Caki2 (cell line): Measurements from ENCODE around the gene PLTP. TPM values are rescaled to one million over a fixed set of nuclear protein-coding genes. Genes with fewer than 3 reads are reported as not detected.
A peak's percentile ranks its signal among the peaks of the same experiment; 100 is the strongest.
"Not testable (repeated sequence)": the region's sequence is repeated elsewhere in the genome, so short reads cannot be mapped to it uniquely, and the experiment has no call there.

Source experiments
- DNase-seq: peaks from one replicate; pipeline ENCODE4 v3.0.0-alpha.2; 2015; ENCODE audit warnings: low read depth
- in situ Hi-C: cut with HindIII; loops from 2 replicates; pipeline ENCODE4 v1.10.0; 2016; ENCODE audit warnings: low sequenced_read_pairs, low pct_unique_long_range_greater_than_20kb, mixed read lengths
- total RNA-seq: library from RNA; depleted of rRNA; stranded (reverse); fragments of >200 nt; shearing (Covaris generic); gene quantifications from 2 replicates; pipeline ENCODE4 v1.2.3, GENCODE V29; 2014; ENCODE audit warnings: low replicate concordance

PLTP gene
- total RNA-seq, 1 experiment from 2014 or later = 9.1 TPM

- no peak for DNase-seq
- in situ Hi-C loops = no loop called here
These were observed 33.8 kb upstream of the PLTP start for GRCh38 chr20:45945678-45946148.

DNA sequence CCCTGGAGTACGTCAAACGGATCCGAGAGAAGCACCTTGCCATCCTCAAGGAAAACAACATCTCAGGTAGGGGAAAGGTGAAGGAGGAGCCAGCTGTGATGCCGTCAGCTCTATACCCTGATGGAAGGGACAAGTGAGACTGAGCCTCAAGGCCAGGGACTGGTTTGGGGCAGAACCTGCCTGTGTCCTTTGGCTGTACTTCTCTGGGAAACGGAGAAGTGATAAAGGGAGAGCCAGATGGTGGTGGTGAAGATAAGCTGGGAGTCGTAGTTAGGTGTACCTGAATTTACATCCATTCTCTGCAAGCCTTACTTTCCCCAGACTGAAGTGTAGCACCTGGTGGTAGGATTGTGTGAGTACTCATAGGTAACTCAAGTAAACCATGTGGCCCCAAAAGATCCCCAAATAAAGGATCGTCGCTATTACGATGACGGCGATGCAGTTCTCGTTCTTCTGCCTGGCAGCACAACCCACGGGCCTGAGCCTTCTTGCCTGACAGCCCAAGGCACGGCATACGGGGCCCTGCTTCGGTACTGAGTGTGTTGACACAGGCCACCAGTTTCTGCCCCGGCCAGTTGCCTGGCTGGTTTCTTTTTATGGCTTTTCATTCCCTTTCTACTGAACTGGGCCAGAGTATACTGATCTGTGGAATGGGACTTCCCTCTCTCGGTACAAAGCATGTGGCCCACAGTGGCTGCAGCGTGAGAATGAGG is 33.2 kb upstream of the PLTP start:
- in situ Hi-C loops = no loop called here
- no peak for DNase-seq

- in situ Hi-C loops = no loop called here
- DNase-seq = peak; percentile 69
These were observed 32.4 kb upstream of the PLTP start for GRCh38 chr20:45944151-45944964.

DNA sequence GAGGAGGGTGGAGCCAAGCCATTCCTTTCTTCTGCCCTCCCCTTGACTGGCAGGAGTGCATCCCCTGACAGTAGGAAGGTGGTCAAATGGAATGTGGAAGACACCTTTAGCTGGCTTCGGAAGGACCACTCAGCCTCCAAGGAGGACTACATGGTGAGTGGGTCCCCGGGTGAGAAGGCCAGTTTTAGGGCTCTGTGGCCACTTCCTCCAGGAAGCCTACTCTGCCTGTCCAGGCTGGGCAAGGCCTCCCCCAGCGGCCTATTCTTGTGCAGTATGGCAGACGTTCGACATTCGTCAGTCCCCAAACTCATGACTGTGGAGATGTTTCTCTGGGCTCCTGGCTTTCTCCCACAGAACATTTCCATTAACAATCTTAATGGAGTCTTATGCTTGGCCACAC is 31.7 kb upstream of the PLTP start:
- no peak for DNase-seq
- in situ Hi-C loops = no loop called here

DNA sequence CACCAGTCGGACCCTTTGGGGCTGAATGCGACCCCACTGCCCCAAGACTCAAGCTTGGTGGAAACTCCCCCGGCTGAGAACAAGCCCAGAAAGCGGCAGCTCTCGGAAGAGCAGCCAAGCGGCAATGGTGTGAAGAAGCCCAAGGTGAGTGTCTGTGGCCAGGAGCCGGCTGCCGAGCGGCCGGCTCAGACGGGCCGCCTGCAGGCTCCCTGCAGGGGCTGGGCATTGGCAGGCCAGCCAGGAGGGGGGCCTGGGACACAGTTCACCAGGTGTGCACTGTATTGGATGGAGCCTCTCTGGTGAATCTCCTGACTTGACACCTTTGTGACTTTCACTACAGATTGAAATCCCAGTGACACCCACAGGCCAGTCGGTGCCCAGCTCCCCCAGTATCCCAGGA is 28.5 kb upstream of the PLTP start:
- in situ Hi-C loops = no loop called here

DNA sequence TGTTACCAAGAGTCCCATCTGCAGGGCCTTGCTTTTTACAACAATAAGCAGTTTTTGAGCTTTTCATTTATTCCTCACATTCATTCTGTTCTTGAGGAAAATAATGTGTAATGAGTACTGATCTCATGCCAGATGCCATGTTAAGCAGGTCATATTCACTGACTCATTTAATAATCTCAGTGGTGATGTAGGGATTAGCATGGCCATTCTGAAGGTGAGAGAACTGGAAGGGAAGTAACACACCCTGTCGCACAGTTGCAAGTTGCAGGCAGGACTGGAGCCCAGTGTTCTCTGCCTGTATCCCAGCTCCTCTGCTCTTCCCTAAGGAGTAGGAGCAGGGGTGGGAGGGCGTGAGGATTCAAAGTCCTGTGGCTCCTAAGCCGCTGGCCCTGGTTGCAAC is 28.1 kb upstream of the PLTP start:
- no peak for DNase-seq
- in situ Hi-C loops = no loop called here

More for the DNA sequence above, 28.5 kb upstream of the PLTP start:
- DNase-seq = no peak

- no peak for DNase-seq
- in situ Hi-C loops = no loop called here
These were observed 26.9 kb upstream of the PLTP start for GRCh38 chr20:45938727-45939438.

GRCh38 chr20:45937765-45938164 is 25.8 kb upstream of the PLTP start:
- in situ Hi-C loops = no loop called here
- DNase-seq = no peak

- no peak for DNase-seq
- in situ Hi-C loops = no loop called here
These were observed 23.6 kb upstream of the PLTP start for GRCh38 chr20:45935416-45936046.

DNA sequence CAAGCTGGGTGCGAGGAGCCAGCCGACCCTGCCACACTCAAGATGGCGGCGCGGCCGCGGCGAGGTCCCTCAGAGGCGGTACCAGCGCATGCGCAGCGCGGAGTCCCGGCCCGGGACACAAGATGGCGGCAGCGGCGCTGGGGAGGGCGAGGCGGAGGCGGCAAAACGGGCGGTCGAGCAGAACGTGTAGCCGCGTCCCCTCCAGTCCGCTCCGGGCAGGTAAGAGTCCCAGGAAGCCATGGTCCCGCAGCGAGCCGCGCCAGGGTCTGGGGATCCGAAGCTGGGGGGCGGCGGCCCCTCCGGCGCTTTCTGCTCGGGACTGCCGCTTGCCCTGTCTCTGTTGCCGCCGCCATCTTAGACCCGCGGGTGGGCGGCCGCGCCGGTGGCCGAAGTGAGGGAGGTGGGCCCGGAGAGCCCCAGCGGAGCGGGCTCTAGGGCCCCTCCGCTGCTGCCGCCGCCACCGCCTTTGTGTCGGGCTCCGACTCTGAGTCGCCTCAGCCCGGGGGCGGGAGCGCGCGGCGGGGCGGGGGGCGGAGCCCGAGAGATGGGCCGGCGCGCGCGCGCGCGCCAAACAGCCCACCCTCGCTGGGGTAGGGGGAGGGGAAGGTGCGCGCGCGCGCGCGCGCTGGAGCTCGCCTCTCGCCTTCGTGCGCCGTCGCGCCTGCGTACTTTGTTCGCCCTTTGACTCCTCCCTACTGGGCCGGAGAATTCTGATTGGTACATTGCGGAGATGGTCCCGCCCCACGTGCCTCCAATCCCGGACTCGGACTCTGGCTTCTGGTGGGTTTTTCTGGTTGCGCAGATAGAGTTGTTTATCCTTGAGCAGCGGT is 22.8 kb upstream of the PLTP start, which contains the start of gene PCIF1:
Gene PCIF1 (plus strand): TSS at position 98 of the 830 bp plus-strand sequence. CDS start 4,317 bp downstream, outside the sequence.
- peak; percentile 99 for DNase-seq
- in situ Hi-C loops = no loop called here

- in situ Hi-C loops = no loop called here
- DNase-seq = no peak
These were observed 22.2 kb upstream of the PLTP start for GRCh38 chr20:45934046-45934585.

- in situ Hi-C loops = no loop called here
- DNase-seq = peak; percentile 79
These were observed 21.5 kb upstream of the PLTP start for GRCh38 chr20:45933266-45934045.

DNA sequence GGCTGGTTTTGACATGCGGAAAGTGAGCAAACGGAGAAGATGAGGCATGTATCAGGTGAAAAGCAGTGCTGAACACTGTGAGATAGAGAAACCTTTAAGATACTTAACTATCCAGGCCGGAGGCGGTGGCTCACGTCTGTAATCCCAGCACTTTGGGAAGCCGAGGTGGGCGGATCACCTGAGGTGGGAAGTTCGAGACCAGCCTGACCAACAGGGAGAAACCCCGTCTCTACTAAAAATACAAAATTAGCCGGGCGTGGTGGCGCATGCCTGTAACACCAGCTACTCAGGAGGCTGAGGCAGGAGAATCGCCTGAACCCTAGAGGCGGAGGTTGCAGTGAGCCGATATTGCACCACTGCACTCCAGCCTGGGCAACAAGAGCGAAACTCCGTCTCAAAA is 19.7 kb upstream of the PLTP start:
- in situ Hi-C loops, DNase-seq: not testable (repeated sequence)

DNA sequence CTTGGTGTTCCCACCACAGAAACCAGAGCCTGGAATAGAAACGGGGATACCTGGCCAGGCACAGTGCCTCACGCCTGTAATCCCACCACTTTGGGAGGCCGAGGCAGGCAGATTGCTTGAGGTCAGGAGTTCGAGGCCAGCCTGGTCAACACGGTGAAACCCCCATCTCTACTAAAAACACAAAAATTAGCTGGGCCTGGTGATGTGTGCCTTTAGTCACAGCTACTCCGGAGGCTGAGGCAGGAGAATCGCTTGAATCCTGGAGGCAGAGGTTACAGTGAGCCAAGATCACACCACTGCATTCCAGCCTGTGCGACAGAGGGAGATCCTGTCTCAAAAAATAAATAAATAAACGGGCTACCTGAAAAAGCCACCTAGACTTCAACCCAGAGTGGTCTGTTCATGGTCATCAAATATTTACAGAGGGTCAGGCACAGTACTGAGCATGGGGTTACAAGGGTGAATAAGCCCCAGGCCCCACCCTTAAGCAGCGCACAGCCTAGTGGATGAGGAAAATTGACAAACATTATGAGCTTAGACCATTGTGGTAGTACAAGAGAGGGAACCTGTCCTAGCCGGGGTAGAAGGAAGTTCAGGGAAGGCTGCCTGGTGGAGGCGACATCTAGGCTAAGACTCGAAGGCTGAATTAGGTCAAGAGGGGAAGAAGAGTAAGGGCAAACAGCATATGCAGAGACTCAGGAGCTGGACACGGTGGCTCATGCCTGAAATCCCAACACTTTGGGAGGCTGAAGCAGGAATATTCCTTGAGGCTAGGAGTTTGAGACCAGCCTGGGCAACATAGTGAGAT is 15.3 kb upstream of the PLTP start:
- DNase-seq = no peak
- in situ Hi-C loops = no loop called here

DNA sequence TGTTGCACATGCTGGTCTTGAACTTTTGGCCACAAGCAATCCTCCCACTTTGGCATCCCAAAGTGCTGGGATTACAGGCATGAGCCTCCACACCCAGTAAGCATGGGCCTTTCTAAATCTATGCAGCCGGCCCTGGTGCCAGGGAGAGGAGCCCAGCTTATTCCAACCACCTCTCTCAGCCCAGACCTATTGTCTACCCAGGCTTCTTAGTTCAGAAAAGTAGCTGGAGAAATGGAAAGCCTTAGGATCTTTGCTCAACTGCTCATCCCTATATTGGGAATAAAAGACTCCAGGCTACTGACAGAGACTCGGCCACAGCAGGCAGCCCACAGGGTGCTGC is 14.7 kb upstream of the PLTP start:
- in situ Hi-C loops = no loop called here
- no peak for DNase-seq
